ENCODE results near the gene UQCC5. TPM values are rescaled to one million over a fixed set of nuclear protein-coding genes. Genes with fewer than 3 reads are reported as not detected.

Gene UQCC5
- total RNA-seq, 1 experiment from 2014 or later, result 10.3 TPM

DNA sequence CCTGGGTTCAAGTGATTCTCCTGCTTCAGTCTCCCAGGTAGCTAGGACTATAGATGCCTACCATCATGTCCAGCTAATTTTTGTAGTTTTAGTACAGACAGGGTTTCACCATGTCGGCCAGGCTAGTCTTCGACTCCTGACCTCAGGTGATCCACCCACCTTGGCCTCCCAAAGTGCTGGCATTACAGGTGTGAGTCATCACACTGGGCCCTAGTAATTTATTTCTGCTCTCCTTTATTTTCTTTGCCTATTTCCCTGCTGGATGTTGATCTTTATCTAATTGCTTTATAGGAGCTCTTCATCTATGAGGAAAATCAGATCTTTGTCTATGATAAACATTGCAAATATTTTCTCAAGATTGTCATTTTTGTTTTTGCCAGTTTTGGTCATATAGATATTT is 31.7 kb downstream of the UQCC5 start:
- intact Hi-C loops (cut with micrococcal nuclease; ENCODE audit: unreplicated experiment), result no loop called here
- BruUV-seq (replicated peaks), result no TSS peak
- TF ChIP-seq, protein P1, sequence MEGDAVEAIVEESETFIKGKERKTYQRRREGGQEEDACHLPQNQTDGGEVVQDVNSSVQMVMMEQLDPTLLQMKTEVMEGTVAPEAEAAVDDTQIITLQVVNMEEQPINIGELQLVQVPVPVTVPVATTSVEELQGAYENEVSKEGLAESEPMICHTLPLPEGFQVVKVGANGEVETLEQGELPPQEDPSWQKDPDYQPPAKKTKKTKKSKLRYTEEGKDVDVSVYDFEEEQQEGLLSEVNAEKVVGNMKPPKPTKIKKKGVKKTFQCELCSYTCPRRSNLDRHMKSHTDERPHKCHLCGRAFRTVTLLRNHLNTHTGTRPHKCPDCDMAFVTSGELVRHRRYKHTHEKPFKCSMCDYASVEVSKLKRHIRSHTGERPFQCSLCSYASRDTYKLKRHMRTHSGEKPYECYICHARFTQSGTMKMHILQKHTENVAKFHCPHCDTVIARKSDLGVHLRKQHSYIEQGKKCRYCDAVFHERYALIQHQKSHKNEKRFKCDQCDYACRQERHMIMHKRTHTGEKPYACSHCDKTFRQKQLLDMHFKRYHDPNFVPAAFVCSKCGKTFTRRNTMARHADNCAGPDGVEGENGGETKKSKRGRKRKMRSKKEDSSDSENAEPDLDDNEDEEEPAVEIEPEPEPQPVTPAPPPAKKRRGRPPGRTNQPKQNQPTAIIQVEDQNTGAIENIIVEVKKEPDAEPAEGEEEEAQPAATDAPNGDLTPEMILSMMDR (conservative IDR thresholded peaks at IDR 0.05; ENCODE audit: low read depth, low read length), result no peak
- no peak for TF ChIP-seq EZH2 (IDR thresholded peaks at IDR 0.05; ENCODE audit: borderline replicate concordance, low read depth, low read length, poor library complexity, severe bottlenecking)
- H3K27me3 ChIP-seq (replicated peaks; ENCODE audit: insufficient read depth, low read depth, low read length, poor library complexity), result no peaks in the 10 kb centered on the region
- POLR2A ChIA-PET (ENCODE audit: low non-redundant PET), result no interaction called here
- no peaks in the 10 kb centered on the region for H3K4me1 ChIP-seq (ENCODE audit: insufficient read depth, low read length, poor library complexity, severe bottlenecking)
- H3K27ac ChIP-seq (ENCODE audit: low read depth, low read length, poor library complexity, severe bottlenecking), result no peak overlapping the region
- no peaks in the 10 kb centered on the region for H3K36me3 ChIP-seq (ENCODE audit: insufficient read depth, low read length, poor library complexity, severe bottlenecking)
- no peak overlapping the region for H3K4me3 ChIP-seq (ENCODE audit: low read depth, low read length, poor library complexity, severe bottlenecking)
- H3K9me3 ChIP-seq (ENCODE audit: low read depth, low read length, poor library complexity, severe bottlenecking), result no peaks in the 10 kb centered on the region
- CTCF ChIA-PET, result no interaction called here
- no peak for DNase-seq (ENCODE audit: low spot score)

DNA sequence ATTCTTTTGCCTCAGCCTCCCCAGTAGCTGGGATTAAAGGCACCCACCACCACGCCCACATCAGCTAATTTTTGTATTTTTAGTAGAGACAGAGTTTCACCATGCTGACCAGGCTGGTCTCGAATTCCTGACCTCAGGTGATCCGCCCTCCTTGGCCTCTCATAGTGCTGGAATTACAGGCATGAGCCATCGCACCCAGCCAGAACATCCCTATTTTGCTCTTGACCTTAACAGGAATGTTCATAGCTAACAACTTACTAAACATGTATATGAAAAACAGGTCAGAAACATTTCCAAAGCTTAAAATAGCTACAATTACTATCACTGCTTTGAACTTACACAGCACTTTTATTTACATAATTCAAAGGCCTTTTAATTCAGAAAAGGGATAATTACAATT is 33.7 kb downstream of the UQCC5 start:
- H3K36me3 ChIP-seq (ENCODE audit: insufficient read depth, low read length, poor library complexity, severe bottlenecking), result no peaks in the 10 kb centered on the region
- DNase-seq (ENCODE audit: low spot score), result no peak
- no peaks in the 10 kb centered on the region for H3K4me1 ChIP-seq (ENCODE audit: insufficient read depth, low read length, poor library complexity, severe bottlenecking)
- no peak overlapping the region for H3K27ac ChIP-seq (ENCODE audit: low read depth, low read length, poor library complexity, severe bottlenecking)
- ChIA-PET CTCF (no interaction called here), POLR2A (ENCODE audit: low non-redundant PET) (no interaction called here)
- TF ChIP-seq, protein P1 (conservative IDR thresholded peaks at IDR 0.05; ENCODE audit: low read depth, low read length), result no peak
- TF ChIP-seq EZH2 (IDR thresholded peaks at IDR 0.05; ENCODE audit: borderline replicate concordance, low read depth, low read length, poor library complexity, severe bottlenecking), result no peak
- intact Hi-C loops (cut with micrococcal nuclease; ENCODE audit: unreplicated experiment), result no loop called here
- no peak overlapping the region for H3K4me3 ChIP-seq (ENCODE audit: low read depth, low read length, poor library complexity, severe bottlenecking)
- no TSS peak for BruUV-seq (replicated peaks)
- no peaks in the 10 kb centered on the region for H3K9me3 ChIP-seq (ENCODE audit: low read depth, low read length, poor library complexity, severe bottlenecking)
- H3K27me3 ChIP-seq (replicated peaks; ENCODE audit: insufficient read depth, low read depth, low read length, poor library complexity), result no peaks in the 10 kb centered on the region

DNA sequence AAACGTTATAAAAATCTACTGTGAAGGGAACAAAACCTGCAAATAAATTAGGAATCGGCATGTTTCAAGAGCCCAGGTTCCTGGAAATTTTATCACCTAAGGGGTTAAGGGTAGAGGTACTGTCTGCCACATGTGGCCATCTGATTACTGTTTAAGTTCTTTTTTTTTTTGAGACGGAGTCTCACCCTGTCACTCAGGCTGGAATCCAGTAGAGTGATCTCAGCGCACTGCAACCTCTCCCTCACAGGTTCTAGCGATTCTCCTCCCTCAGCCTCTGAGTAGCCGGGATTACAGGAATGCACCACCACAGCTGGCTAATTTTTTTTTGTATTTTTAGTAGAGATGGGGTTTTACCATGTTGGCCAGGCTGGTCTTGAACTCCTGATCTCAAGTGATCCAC is 35.8 kb downstream of the UQCC5 start:
- Histone ChIP-seq H3K9me3 (ENCODE audit: low read depth, low read length, poor library complexity, severe bottlenecking) (no peaks in the 10 kb centered on the region), H3K4me1 (ENCODE audit: insufficient read depth, low read length, poor library complexity, severe bottlenecking) (no peaks in the 10 kb centered on the region), H3K4me3 (ENCODE audit: low read depth, low read length, poor library complexity, severe bottlenecking) (no peak overlapping the region), H3K27ac (ENCODE audit: low read depth, low read length, poor library complexity, severe bottlenecking) (no peak overlapping the region), H3K27me3 (replicated peaks; ENCODE audit: insufficient read depth, low read depth, low read length, poor library complexity) (no peaks in the 10 kb centered on the region), H3K36me3 (ENCODE audit: insufficient read depth, low read length, poor library complexity, severe bottlenecking) (peaks cover 8% of the 10 kb centered on the region)
- no peak for TF ChIP-seq EZH2 (IDR thresholded peaks at IDR 0.05; ENCODE audit: borderline replicate concordance, low read depth, low read length, poor library complexity, severe bottlenecking)
- TF ChIP-seq, protein P1 (conservative IDR thresholded peaks at IDR 0.05; ENCODE audit: low read depth, low read length), result no peak
- BruUV-seq (replicated peaks), result no TSS peak
- ChIA-PET POLR2A (ENCODE audit: low non-redundant PET) (interaction anchor here (0.6 kb wide), 1 partner anchor 125 kb away, joined by 3 read pairs; no protein-coding TSS in a partner anchor), CTCF (no interaction called here)
- intact Hi-C loops (cut with micrococcal nuclease; ENCODE audit: unreplicated experiment), result no loop called here
- no peak for DNase-seq (ENCODE audit: low spot score)

Data from A673 (cell line).